Caco-2 (cell line): Measurements from ENCODE around the gene CSRP1. TPM values are rescaled to one million over a fixed set of nuclear protein-coding genes. Genes with fewer than 3 reads are reported as not detected.
A peak's percentile ranks its signal among the peaks of the same experiment; 100 is the strongest.

ENCODE experiments used
- BruUV-seq: library from RNA; stranded (reverse); fragments of 400-500 nt; replicated peaks from 2 replicates; lab custom pipeline; 2021; lab: Mats Ljungman, UMichigan
- CTCF ChIA-PET: fragments of 300-600 bp; sonication (Branson Sonifier 250); formaldehyde crosslinking; loops from one replicate; lab custom pipeline; 2022; ENCODE audit warnings: antibody characterized with exemption; lab: Charles Lee
- POLR2A ChIA-PET: fragments of 300-600 bp; sonication (Branson Sonifier 250); formaldehyde crosslinking; loops from one replicate; lab custom pipeline; 2022; ENCODE audit warnings: antibody characterized with exemption; lab: Charles Lee
- DNase-seq, 2 experiments: peaks; one replicate each; pipeline versions ENCODE4 v3.0.0 to v3.0.0-alpha.2; 2020 to 2022
- H3K27me3 ChIP-seq: replicated peaks from 2 replicates; pipeline ENCODE4 v1.6.0; 2011; ENCODE audit warnings: low read length; ENCODE audit not compliant: control insufficient read depth, insufficient read depth
- H3K36me3 ChIP-seq: 2 replicates; pipeline ENCODE4 v1.5.1; 2011; ENCODE audit warnings: low read length; ENCODE audit not compliant: control insufficient read depth, insufficient read depth
- H3K4me1 ChIP-seq: fragments of 250-450 bp; sonication (Bioruptor Pico); 2 replicates; pipeline ENCODE4 v1.5.1; 2020; ENCODE audit warnings: mild to moderate bottlenecking
- H3K4me3 ChIP-seq: 2 replicates; pipeline ENCODE4 v1.5.1; 2011; ENCODE audit warnings: low read depth, mild to moderate bottlenecking, control low read depth, low read length
- H3K9me3 ChIP-seq: fragments of 250-450 bp; sonication (Bioruptor Pico); 2 replicates; pipeline ENCODE4 v1.5.1; 2020; ENCODE audit warnings: mild to moderate bottlenecking, moderate library complexity
- H3K27ac Mint-ChIP-seq: one replicate; pipeline ENCODE4 v1.8.0; 2022; ENCODE audit warnings: mixed read lengths; ENCODE audit not compliant: unreplicated experiment
- H3K27me3 Mint-ChIP-seq: one replicate; pipeline ENCODE4 v1.8.0; 2022; ENCODE audit warnings: mixed read lengths; ENCODE audit not compliant: insufficient read depth, unreplicated experiment
- H3K36me3 Mint-ChIP-seq: one replicate; pipeline ENCODE4 v1.8.0; 2022; ENCODE audit warnings: mild to moderate bottlenecking, mixed read lengths; ENCODE audit not compliant: insufficient read depth, unreplicated experiment
- H3K4me1 Mint-ChIP-seq: one replicate; pipeline ENCODE4 v1.8.0; 2022; ENCODE audit warnings: low read depth, mixed read lengths; ENCODE audit not compliant: unreplicated experiment
- H3K4me3 Mint-ChIP-seq: one replicate; pipeline ENCODE4 v1.8.0; 2022; ENCODE audit warnings: mild to moderate bottlenecking, moderate library complexity, mixed read lengths; ENCODE audit not compliant: unreplicated experiment
- H3K9me3 Mint-ChIP-seq: one replicate; pipeline ENCODE4 v1.8.0; 2022; ENCODE audit warnings: mixed read lengths; ENCODE audit not compliant: unreplicated experiment
- CTCF ChIP-seq, 2 experiments: fragments of 200-600 bp in 1 of 2; IDR thresholded peaks; 1 replicate in 1 of 2; 2 replicates in 1 of 2; pipeline versions ENCODE4 v1.5.1 to v1.8.0; 2011 to 2022; ENCODE audit warnings: antibody characterized with exemption in 1 of 2, control low read depth in 1 of 2, inconsistent platforms in 1 of 2, low read depth in 1 of 2, low read length in 1 of 2, mild to moderate bottlenecking in 1 of 2, moderate library complexity in 1 of 2; ENCODE audit not compliant: insufficient read depth in 1 of 2, severe bottlenecking in 1 of 2, unreplicated experiment in 1 of 2
- intact Hi-C: fragments of 100-400 bp; cut with micrococcal nuclease; formaldehyde crosslinking; loops from one replicate; pipeline ENCODE4 v1.10.0; 2022; ENCODE audit not compliant: unreplicated experiment
- total RNA-seq: library from RNA; stranded (reverse); gene quantifications from 2 replicates; pipeline ENCODE4 v1.2.3, GENCODE V29; 2022

The CSRP1 gene
- total RNA-seq, 1 experiment from 2014 or later: 60.0 TPM

- Mint-ChIP-seq H3K9me3 (no peaks in the 10 kb centered on the region), H3K27ac (peak within 1 kb of the TSS; percentile 41), H3K27me3 (no peaks in the 10 kb centered on the region), H3K4me3 (peak within 1 kb of the TSS; percentile 84), H3K4me1 (no peaks in the 10 kb centered on the region), H3K36me3 (peaks cover 6% of the 10 kb centered on the region)
- Histone ChIP-seq H3K4me3 (peak within 1 kb of the TSS; percentile 65), H3K4me1 (peaks cover 13% of the 10 kb centered on the region), H3K27me3 (no peaks in the 10 kb centered on the region), H3K9me3 (no peaks in the 10 kb centered on the region), H3K36me3 (no peaks in the 10 kb centered on the region)
- DNase-seq: peak; percentile 83 to 87
- POLR2A ChIA-PET: interaction anchor here (0.5 to 1.3 kb wide), 6 partner anchors 11 to 97 kb away, joined by 3 to 5 read pairs (median 4); no protein-coding TSS in a partner anchor
- TF ChIP-seq CTCF (IDR thresholded peaks at IDR 0.05; ENCODE audit: insufficient read depth in 1 of 2, low read depth in 1 of 2, low read length in 1 of 2, severe bottlenecking in 1 of 2, unreplicated experiment in 1 of 2): no peak
- BruUV-seq: TSS peak; percentile 49
- intact Hi-C loops: loop anchor here (2.0 kb wide), 1 partner anchor 20 kb away; no protein-coding TSS in a partner anchor
- CTCF ChIA-PET: interaction anchor here (0.6 to 2.6 kb wide), 8 partner anchors 12 to 448 kb away, joined by 3 to 27 read pairs (median 7); no protein-coding TSS in a partner anchor
Observed at GRCh38 chr1:201468844-201469644, 37.9 kb downstream of the CSRP1 start, which contains the start of gene PHLDA3. PHLDA3 (minus strand) TSS chr1:201469188; CDS start chr1:201468786, 402 bp downstream.

DNA sequence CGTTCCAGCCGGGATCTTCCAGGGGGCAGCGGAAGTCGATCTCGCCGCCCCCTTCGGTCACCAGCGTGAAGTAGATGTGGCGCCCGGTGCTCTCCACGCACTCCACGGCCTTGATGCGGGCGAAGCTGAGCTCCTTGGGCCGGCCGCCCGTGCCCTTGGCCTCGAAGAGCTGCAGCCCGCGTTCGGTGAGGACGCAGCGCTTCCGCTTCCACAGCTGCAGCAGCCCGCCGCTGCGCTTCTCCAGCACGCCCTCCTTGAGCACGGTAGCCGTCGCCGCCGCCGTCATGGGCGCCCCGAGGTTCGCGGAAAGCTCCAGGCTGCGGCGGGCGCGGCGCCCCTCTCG, 38.5 kb downstream of the CSRP1 start:
- ChIA-PET POLR2A (interaction anchor here (0.5 to 1.3 kb wide), 3 partner anchors 12 to 35 kb away, joined by 3 to 5 read pairs (median 4); no protein-coding TSS in a partner anchor), CTCF (interaction anchor here (0.6 to 2.6 kb wide), 6 partner anchors 12 to 448 kb away, joined by 3 to 27 read pairs (median 14); no protein-coding TSS in a partner anchor)
- Mint-ChIP-seq H3K4me1 (no peaks in the 10 kb centered on the region), H3K36me3 (peaks cover 6% of the 10 kb centered on the region), H3K4me3 (peak overlapping the region; percentile 84), H3K9me3 (no peaks in the 10 kb centered on the region), H3K27ac (peak overlapping the region; percentile 41), H3K27me3 (no peaks in the 10 kb centered on the region)
- Histone ChIP-seq H3K36me3 (no peaks in the 10 kb centered on the region), H3K4me3 (peak overlapping the region; percentile 65), H3K4me1 (peaks cover 13% of the 10 kb centered on the region), H3K9me3 (no peaks in the 10 kb centered on the region), H3K27me3 (no peaks in the 10 kb centered on the region)
- BruUV-seq: no TSS peak
- no peak for DNase-seq
- TF ChIP-seq CTCF (IDR thresholded peaks at IDR 0.05; ENCODE audit: insufficient read depth in 1 of 2, low read depth in 1 of 2, low read length in 1 of 2, severe bottlenecking in 1 of 2, unreplicated experiment in 1 of 2): no peak
- intact Hi-C loops: loop anchor here (2.0 kb wide), 1 partner anchor 20 kb away; no protein-coding TSS in a partner anchor

DNA sequence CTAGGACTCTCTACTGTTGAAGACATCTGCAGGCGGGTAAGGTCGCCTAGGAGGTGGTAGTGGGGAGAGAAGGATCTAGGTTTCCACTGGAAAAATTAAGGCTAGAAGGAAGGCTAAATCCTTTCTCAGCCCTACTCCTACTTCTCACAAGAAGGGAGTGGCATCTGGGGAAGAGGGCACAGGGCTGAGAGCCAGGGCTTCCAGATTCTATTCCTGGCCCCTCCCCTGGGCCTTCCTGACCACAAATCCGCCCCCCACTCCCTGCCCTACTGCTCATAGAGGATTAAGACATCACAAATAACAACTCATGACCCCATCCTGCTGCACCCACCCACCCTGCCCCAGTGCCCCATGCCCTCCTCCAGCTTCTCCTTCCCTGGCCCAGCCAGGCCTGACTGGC, 40.4 kb downstream of the CSRP1 start:
- DNase-seq: no peak
- Mint-ChIP-seq H3K9me3 (no peaks in the 10 kb centered on the region), H3K4me3 (no peak overlapping the region), H3K36me3 (peaks cover 12% of the 10 kb centered on the region), H3K27ac (no peak overlapping the region), H3K4me1 (peaks cover 7% of the 10 kb centered on the region), H3K27me3 (no peaks in the 10 kb centered on the region)
- Histone ChIP-seq H3K4me1 (peaks cover 22% of the 10 kb centered on the region), H3K4me3 (no peak overlapping the region), H3K9me3 (no peaks in the 10 kb centered on the region), H3K27me3 (no peaks in the 10 kb centered on the region), H3K36me3 (no peaks in the 10 kb centered on the region)
- no peak for TF ChIP-seq CTCF (IDR thresholded peaks at IDR 0.05; ENCODE audit: insufficient read depth in 1 of 2, low read depth in 1 of 2, low read length in 1 of 2, severe bottlenecking in 1 of 2, unreplicated experiment in 1 of 2)
- intact Hi-C loops: no loop called here
- POLR2A ChIA-PET: no interaction called here
- no TSS peak for BruUV-seq
- CTCF ChIA-PET: interaction anchor here (0.8 kb wide), 1 partner anchor 18 kb away, joined by 8 read pairs; no protein-coding TSS in a partner anchor
